HG03139 (cell line): ENCODE measurements around the gene LAMA5.

Source experiments
- ATAC-seq: cut with Tn5 transposase; IDR thresholded peaks from one replicate; pipeline ENCODE4 v1.9.1; 2021; ENCODE audit not compliant: unreplicated experiment

LAMA5 gene

GRCh38 chr20:62405108-62405980, 38.2 kb upstream of the LAMA5 start:
- ATAC-seq: no peak

GRCh38 chr20:62404761-62405107, 37.6 kb upstream of the LAMA5 start:
- no peak for ATAC-seq

- no peak for ATAC-seq
These were observed 37.1 kb upstream of the LAMA5 start for GRCh38 chr20:62404112-62404665.

DNA sequence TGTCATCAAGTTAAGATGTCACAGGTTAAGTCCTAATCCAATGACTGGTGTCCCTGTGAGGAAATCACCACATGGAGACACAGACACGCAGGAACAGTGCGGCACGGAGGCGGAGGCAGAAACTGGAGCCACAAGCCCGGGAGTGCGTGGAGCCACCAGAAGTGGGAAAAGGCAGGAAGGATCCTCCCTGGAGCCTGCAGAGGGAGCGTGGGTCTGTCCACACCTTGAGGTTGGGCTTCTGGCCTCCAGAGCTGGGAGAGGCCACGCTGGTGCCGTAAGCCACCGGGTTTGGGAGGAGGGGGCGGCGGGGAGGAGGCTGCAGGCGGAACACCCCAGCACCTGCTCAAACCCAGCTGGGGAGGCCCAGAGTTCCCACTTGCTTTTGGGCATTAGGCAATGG, 36.2 kb upstream of the LAMA5 start:
- no peak for ATAC-seq

DNA sequence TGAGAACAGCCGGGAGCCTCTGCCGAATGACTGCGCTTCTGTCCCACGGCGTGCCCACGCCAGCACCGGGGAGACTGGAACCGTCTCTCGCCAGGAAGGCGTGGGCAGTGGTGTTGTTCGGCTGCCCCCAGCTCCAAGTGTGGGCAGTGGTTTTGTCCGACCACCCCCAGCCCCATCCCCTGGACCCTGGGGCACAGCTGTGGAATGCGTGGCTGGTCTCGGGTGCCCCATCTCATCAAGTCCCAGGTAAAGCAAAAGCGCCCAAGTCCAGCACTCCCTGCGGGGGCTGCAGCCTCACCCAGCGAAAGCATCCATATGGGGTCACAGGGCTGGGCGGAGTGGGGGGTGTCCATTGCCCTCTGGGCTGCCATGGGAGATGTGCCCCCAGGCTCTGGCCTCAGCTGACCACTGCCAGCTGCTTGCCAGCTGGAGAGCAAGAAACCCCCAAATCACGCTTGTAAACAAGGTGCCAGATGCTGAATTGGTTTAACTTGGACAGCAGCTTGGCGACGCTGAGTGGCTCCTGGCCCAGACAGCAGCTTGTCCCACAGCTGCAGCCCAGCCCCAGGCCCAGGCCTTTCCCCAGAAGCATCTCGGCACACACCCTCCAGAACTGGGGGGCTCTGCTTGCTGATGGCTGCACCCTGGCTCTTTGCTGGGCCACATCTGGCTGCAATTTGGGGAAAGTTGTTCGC, 35.5 kb upstream of the LAMA5 start:
- no peak for ATAC-seq

DNA sequence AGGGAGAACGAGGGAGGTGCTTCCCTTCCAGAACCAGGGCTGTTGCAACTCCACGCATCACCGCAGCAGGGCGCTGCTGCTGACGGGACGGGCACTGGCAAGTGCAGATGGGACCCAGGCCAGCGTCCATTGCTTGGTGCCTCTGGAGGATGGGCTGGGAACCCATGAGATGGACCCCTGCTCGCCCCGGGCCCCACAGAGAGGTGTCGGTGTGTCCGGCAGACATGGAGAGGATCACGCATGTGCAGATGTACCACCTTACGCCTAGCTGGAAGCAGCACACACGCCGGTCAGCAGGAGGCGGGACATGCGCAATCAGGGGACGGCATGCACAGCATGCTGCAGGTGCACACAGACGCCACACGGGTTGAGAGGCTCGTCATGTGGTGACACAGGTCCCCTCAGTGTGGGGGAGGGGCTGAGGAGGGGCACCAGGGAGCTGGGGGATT, 34.2 kb upstream of the LAMA5 start:
- ATAC-seq: no peak

DNA sequence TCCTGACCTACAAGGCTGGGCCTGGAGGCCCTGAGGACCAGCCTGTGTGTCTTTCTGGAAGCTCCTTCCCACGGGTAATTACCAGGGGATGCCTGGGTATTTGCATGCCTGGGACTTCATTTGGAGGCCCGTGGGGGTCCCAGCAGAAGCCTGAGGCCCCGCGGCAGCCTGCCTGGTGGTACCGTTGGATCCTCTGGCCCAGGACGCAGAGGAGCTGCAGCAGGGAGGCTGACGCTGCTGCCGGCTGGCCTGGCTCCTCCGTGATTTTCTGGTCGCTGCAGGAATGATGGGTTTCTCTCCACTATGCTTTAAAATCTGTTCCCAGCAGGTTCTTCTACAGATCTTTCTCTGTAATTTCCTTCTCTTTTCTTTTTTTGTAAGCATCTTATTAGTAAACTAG, 33.4 kb upstream of the LAMA5 start:
- ATAC-seq: no peak

- ATAC-seq: no peak
These were observed 32.9 kb upstream of the LAMA5 start for GRCh38 chr20:62400021-62400420.

- no peak for ATAC-seq
These were observed 31.2 kb upstream of the LAMA5 start for GRCh38 chr20:62398120-62398821.

DNA sequence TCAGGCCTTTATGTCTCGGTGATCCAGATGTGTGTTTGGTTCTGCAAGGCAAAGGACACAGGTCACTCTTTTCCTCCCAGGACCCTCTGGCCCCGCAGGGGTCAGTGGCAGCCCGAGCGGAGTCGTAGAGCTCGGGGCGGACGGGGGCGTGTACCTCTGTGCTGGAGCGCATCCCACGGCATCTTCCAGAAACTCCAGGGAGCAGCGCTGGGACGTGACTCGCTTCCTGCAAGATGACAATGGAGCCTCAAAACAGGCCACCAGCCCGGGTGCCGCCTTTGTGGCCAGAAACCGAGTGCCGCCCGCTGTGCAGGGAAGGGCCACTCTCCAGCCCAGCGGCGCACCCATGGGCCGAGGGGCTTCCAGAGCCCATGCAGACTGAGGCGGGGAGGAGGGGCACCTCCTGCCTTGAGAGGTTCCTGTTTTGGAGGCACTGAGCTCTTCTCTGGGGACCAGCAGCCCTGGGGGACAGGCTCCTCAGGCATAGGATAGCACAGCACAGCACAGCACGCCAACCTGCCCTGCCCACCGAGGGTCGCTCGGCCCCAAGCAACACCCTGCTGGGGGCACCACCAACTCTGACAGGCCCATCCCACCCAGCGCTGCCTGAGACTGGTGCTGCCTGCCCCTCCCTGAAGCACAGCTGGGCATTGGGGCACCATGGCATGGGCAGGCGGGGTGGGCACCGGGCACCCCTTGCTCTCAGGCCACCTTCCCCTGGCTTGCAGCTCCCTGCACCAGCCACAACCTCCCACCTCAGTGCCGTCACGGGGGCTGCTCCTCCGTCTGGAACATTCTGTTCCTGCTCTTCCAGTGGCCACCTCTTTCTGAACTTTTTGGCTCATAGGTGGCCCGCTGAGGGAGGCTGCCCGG, 29.5 kb upstream of the LAMA5 start:
- no peak for ATAC-seq

DNA sequence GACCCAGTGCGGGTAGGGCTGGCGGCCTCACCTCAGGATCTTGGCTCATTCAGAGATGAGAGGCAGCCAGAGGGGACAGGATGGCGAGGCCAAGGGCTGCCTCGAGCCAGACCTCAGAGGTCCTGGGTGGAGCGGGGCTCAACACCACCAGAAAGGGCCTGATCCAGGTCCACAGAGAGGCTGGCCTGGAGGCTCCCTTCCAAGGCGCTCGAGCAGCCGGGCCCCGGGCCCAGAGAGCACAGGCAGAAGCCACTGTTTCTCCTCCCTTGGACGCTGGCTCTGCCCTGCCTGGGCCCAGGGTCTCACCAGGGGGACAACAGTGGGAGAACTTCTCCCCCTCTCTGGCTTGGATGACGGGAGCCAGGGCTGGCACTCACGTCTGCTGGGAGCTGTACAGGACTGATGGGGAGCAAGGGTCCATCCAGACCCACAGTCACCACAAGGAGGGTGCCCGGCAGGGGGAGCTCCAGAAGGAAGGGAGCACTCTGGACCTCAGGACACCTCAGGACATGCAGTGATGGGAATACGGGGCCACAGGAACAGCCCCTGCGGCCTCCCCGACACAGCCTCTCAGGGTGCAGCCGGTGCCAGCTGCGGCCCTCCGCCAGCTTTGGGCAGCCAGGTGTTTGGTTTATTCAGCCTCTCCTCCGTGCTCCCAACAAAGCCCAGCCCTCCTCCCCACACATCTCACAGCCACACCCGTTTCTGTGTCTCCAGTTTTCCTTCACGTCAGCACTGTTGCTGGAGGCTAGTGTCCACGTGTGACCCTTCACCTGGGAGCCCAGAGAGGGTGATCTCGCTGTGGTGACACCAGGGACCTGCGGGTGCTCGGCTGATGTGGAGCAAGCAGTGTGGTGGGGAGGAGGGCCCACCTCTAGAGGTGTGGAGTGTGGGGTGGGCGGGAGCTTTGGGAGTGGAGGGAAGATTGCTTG, 28.5 kb upstream of the LAMA5 start:
- no peak for ATAC-seq

- ATAC-seq: no peak
These were observed 27.4 kb upstream of the LAMA5 start for GRCh38 chr20:62394248-62395245.

DNA sequence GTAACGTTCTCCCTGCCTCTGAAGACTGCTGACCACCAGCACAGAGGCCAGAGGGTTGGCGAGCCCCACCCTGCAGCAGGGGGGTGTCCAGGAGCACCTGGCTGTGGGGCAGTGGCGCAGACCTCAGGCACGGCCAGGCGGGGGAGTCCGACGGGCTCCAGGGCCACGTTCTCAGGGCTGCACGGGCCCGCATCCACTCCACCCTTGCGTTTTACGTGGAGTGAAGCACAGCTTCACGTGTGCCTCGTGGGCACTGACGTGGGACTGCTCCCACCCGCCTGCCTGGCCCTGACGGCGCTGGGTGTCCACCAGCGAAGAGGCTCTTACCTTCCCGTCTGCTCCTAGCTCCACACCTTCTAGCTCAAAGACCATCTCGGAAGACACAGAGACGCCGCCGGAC, 26.7 kb upstream of the LAMA5 start:
- ATAC-seq: no peak

DNA sequence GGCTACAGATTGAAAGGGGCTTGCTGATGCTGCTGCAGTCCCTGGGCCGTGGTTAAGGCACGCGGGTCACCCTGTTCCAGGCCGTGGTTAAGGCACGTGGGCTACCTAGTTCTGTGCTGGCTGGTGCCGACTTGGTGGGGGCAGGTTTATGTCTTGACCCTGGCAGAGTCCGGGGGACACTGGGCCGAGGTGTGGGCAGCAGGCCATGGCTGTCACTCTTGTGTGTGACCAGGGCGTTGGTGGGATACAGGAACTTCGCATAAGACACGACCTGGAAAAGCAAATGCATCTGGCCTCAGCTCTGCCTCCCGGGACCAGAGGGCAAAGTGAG, 26.2 kb upstream of the LAMA5 start:
- no peak for ATAC-seq

DNA sequence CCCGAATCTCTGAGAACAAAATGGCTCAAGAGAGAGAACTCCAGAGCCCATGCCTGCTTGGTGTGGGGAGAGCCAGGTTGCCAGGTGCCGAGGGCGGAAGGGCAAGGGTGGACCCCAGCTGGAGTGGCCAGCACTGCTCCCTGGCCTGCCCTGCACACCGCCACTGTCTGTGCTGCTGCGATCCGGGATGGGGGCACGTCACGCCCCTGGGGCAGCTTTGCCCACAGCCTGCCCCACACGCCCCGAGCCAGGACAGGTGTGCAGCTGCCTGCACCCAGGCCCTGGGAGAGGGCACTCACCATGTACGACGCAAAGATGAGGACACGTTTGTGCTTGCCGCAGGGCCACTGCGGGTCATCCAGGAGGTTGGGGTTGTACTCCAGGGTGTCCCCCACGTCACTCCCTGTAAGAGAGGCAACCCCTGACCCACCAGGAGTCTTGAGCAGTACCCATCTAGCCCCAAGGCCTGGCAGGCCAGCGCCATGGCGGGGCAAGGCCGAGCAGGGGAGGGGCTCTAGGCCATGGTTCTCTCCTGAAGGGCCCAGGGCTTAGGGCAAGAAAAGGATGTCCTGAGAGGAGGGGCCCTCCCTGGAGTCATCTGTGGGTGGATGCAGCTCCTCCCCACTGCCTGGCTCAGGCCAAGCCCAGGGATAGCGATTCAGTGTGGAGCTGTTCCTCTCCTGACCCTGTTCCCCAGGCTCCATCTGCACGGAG, 25.7 kb upstream of the LAMA5 start:
- no peak for ATAC-seq

GRCh38 chr20:62392077-62392418, 24.9 kb upstream of the LAMA5 start:
- ATAC-seq: no peak

DNA sequence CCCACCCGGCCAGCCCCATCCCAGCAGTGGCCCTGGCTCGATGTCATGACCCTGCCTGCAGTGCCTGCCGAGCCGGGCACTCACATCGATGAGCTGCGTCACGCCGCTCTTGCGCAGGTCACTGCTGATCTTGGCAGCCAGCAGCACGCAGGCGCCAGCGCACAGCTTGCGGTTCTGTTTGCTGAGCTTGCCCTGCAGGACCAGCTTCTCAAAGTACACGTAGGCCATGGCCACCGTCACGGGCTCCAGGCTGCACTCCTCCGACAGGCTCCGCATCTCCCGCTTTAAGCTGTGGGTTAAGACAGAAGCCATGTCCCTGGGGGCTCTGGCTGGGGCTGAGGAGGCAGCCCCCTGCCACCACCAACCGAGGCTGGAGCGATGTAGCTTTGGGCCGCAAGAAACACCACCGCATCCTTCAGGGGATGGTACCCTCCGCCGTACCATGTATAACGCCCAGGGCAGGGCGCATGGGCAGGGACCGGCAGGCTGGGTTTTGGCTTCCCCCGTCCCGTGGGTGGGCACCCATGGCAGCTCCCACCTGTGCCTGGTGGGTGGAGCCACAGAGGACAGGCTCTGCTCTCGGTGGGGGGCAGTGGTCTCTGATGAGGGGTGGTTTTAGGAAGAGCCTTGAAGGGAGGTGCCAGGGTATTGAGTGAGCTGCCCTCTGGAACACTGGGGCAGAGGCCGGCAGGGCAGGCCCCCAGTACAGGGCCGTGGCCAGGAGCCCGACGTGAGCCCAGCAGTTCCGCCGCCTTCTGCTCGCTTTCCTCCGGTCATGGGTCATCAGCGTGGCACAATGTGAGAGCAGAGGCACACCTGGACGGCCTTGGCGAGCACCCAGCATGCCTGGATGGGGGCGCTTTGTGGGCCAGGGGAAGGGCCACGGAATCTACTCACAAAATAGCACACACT, 24.3 kb upstream of the LAMA5 start:
- no peak for ATAC-seq
